ENCODE results near the gene GCLC.
A peak's percentile ranks its signal among the peaks of the same experiment; 100 is the strongest.

GCLC gene

DNA sequence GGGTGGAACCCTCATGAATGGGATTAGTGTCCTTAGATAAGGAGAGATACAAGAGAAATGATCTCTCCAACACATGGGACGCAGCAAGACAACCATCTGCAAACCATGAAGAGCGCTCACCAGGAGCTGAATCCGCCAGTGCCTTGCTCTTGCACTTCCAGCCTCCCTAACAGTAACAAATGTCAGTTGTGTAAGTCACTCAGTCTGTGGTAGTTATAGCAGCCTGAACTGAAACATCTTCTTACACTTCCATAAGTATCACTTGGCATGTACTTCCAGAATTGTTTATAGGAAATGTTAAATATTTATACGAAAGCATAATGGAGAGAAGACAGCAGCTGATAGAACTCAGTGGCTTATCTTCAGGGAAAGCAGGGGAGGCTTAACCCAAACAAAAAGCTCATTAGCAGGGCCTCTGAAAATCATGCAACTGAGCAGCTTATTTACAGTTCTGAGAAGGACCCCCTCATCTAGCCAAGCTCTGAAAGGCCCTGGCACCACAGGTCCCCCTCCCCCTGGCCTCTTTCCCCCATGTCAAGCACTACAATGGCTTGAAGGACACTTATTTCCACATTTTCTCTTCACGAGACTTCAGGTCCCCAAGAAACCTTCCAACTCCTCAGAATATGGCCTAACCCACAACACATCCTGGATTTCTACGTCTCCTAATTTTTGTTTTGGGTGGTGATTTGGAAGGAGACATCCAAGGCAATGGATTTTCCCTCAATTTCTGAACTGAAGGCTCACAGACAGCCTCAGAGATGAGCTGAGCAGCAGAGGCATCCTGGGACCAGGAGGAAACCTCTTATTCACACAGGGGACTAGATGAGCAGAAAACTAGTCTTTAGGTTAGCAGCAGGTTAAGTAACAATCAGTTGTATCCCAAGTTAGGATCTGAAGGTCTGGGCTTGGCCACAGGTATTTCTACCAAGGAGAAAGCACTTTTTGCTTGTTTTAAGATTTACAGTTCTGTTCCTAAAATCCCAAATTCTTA, 49.1 kb downstream of the GCLC start:
- no peak overlapping the region for H3K4me3 ChIP-seq (ENCODE audit: low read length)
- TF ChIP-seq, protein P1, sequence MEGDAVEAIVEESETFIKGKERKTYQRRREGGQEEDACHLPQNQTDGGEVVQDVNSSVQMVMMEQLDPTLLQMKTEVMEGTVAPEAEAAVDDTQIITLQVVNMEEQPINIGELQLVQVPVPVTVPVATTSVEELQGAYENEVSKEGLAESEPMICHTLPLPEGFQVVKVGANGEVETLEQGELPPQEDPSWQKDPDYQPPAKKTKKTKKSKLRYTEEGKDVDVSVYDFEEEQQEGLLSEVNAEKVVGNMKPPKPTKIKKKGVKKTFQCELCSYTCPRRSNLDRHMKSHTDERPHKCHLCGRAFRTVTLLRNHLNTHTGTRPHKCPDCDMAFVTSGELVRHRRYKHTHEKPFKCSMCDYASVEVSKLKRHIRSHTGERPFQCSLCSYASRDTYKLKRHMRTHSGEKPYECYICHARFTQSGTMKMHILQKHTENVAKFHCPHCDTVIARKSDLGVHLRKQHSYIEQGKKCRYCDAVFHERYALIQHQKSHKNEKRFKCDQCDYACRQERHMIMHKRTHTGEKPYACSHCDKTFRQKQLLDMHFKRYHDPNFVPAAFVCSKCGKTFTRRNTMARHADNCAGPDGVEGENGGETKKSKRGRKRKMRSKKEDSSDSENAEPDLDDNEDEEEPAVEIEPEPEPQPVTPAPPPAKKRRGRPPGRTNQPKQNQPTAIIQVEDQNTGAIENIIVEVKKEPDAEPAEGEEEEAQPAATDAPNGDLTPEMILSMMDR (conservative IDR thresholded peaks at IDR 0.05; ENCODE audit: low read length), result no peak
- no peak for DNase-seq (ENCODE audit: low read depth)

DNA sequence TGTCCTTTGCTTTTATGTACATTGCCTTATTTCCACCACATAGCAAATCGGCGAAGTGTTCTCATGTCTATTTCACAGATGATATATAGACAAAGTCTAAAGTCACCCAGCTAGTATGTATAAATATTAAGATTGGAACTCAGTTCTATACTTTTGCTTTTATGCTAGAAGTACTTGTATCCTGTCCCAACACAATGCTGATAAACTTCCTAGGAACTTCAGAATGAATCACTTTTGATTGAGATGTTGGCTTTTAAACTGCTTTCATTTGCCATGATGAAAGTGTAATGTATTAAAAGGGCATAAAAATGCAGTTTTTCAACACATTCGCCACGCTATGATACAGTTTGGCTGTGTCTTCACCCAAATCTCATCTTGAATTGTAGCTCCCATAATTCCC, 50.8 kb downstream of the GCLC start:
- DNase-seq (ENCODE audit: low read depth), result no peak
- H3K4me3 ChIP-seq (ENCODE audit: low read length), result no peak overlapping the region
- TF ChIP-seq, protein P1 (conservative IDR thresholded peaks at IDR 0.05; ENCODE audit: low read length), result no peak

DNA sequence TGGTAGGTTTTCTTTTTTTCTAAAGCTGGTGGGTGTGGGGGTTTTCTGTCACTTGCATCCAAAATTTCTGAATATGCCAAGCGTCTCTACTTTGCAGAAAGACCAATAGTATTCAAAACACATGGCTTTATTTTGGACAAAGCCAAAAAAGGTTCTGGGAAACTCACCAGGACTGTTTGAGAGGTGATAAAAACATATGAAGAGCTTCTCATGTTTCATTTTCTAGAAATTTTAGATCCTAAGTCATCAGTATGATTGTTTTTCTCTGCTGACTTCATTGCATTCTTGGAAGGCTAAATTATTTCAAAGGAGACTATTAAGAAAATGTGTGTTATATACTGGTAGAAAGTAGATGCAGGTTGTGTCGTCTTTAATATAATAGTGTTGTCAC, 51.3 kb downstream of the GCLC start:
- peak overlapping the region; percentile 25; the same call in 1 of the 2 replicates for H3K4me3 ChIP-seq (ENCODE audit: low read length)
- DNase-seq (ENCODE audit: low read depth), result no peak
- TF ChIP-seq, protein P1 (conservative IDR thresholded peaks at IDR 0.05; ENCODE audit: low read length), result no peak

DNA sequence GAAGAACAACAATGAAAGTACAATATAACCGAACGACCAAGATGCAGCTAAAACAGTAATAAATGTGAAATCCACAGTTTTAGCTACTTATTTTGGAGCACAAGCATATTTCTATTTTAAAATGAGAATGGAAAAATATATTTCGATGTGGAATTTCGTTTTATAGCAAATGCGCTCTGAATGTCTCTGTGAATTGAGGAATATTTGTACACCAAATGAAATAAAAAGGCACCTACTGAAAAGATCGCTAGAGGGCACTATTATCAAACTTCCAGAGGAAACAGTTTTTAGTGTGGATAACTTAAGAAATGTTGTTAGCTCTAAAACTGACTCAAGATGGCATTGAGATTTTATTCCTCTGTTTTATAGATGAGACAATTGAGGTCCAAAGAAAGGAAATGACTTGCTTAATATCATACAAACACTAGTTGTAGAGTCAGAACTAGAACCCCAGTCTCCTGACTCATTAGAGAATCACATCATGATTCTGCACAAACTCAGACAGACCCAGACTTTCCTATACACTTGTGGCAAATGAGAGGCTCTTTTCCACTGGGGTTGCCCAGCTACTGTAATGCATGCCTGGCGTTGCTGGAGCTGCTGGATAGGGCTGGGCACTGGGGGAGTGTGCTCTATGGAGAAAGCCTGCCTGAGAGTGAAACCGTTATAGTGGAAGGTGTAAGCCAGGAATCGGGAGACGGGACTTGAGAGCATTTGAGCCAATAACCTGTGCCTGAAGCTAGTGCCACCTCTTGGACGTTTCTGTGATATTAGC, 51.9 kb downstream of the GCLC start:
- TF ChIP-seq, protein P1 (conservative IDR thresholded peaks at IDR 0.05; ENCODE audit: low read length), result peak; percentile 80
- DNase-seq (ENCODE audit: low read depth), result peak; percentile 64
- peak overlapping the region; percentile 25 for H3K4me3 ChIP-seq (ENCODE audit: low read length)

DNA sequence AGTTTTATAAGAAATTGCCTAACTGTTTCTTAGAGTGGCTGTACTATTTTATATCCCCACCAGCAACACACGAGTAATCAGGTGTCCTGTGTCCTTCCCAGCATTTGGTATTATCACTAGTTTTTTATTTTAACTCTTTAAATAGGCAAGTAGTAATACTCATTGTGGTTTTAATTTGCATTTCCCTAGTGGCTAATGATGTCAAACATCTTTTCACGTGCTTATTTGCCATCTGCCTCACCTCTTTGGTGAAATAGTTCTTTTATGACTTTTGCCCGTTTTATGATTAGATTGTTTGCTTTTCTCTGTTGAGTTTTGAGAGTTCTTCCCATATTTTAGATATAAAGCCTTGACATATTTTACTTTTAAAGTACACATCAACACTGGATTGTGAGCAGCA, 57.8 kb downstream of the GCLC start:
- no peak overlapping the region for H3K4me3 ChIP-seq (ENCODE audit: low read length)
- TF ChIP-seq, protein P1 (conservative IDR thresholded peaks at IDR 0.05; ENCODE audit: low read length), result no peak
- no peak for DNase-seq (ENCODE audit: low read depth)

DNA sequence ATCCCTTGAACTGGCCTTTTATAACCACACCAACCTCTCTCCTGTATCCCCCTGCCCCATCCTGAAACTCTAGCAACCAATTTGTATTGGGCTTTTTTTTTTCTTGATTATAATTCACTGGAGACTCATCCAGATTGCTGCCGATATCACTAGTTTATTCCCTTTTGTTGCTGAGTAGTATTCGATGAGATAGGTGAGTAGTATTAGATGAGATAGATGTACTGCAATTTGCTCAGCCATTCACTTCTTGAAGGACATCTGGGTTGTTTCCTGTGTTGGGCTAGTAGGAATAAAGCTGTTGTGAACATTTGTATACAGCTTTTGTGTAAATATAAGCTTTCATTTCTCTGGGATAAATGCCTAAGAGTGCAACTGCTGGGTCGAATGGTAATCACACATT, 58.2 kb downstream of the GCLC start:
- H3K4me3 ChIP-seq (ENCODE audit: low read length), result no peak overlapping the region
- TF ChIP-seq, protein P1 (conservative IDR thresholded peaks at IDR 0.05; ENCODE audit: low read length), result no peak
- no peak for DNase-seq (ENCODE audit: low read depth)
